Neural progenitor cell (in vitro differentiated cells): ENCODE measurements around the gene RMP24.

ENCODE experiments used
- CTCF ChIP-seq: fragments of 200-600 bp; sonication (generic); IDR thresholded peaks from 2 replicates; pipeline ENCODE4 v1.5.1; 2017; ENCODE audit warnings: antibody characterized with exemption, mild to moderate bottlenecking
- EZH2 ChIP-seq: fragments of 200-600 bp; sonication (generic); IDR thresholded peaks from 2 replicates; pipeline ENCODE4 v1.6.1; 2017; ENCODE audit warnings: antibody characterized with exemption, mild to moderate bottlenecking, moderate library complexity
- EZH2phosphoT487 ChIP-seq: fragments of 200-600 bp; sonication (generic); IDR thresholded peaks from 2 replicates; pipeline ENCODE4 v1.6.1; 2017; ENCODE audit warnings: antibody characterized with exemption

GRCh38 chr18:35933982-35934381 is 38.5 kb upstream of the RMP24 start:
- TF ChIP-seq EZH2 = no peak
- no peak for TF ChIP-seq EZH2phosphoT487
- no peak for TF ChIP-seq CTCF
